Erythroblast (primary cell): Measurements from ENCODE around the gene TNFSF13.

Source experiments
- GATA1 ChIP-seq: IDR thresholded peaks from 2 replicates; pipeline ENCODE4 v1.6.1; 2011; ENCODE audit warnings: low read depth, mild to moderate bottlenecking, control low read depth, low read length, moderate library complexity
- POLR2A ChIP-seq: IDR thresholded peaks from 2 replicates; pipeline ENCODE4 v1.6.1; 2011; ENCODE audit warnings: mild to moderate bottlenecking, low read length

DNA sequence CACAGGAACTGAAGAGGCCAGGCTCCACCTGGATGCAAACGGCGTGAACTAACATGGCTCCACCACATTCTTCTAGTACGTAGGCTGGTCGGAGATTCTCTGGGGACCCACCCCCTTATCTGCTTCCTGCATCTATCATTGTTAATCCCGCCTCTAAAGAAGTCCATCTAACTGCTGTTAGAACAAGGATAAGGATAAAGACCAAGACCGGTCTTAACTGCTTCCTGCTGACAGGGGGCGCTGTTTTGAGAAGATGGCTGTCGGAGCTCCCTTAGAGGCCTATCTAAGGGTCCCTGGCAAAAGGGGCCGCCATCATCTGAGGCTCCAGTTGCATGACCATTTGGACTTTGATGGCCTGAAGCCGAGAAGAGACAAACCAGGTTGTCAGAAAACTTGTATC, 35.5 kb upstream of the TNFSF13 start:
- no peak for TF ChIP-seq POLR2A
- TF ChIP-seq GATA1: no peak
